HepG2 (cell line): ENCODE data around the gene RELL1. TPM values are rescaled to one million over a fixed set of nuclear protein-coding genes. Genes with fewer than 3 reads are reported as not detected.

Source experiments
- ATAC-seq: fragments of 200-7000 bp; cut with Tn5 transposase; 3 replicates; pipeline ENCODE4 v1.9.1; 2020; ENCODE audit warnings: mild to moderate bottlenecking, moderate library complexity
- BruUV-seq: library from RNA; stranded (reverse); fragments of 400-500 nt; replicated peaks from 2 replicates; lab custom pipeline; 2021; lab: Mats Ljungman, UMichigan
- CTCF ChIA-PET: fragments of 300-600 bp; formaldehyde crosslinking; extraction: SDS; loops from one replicate; lab custom pipeline; 2021; ENCODE audit warnings: low total read pairs, inconsistent platforms, low intra/inter-chr PET ratio; lab: Yijun Ruan, JAX
- POLR2A ChIA-PET: fragments of 350-600 bp; sonication (Branson Sonifier 250); formaldehyde crosslinking; loops from one replicate; lab custom pipeline; 2020; ENCODE audit warnings: antibody characterized with exemption, inconsistent platforms; lab: Yijun Ruan, JAX
- DNase-seq: peaks from one replicate; pipeline ENCODE4 v3.0.0-alpha.2; 2015; ENCODE audit warnings: low spot score
- FAIRE-seq: peaks from 3 replicates; lab custom pipeline; 2011; peaks lifted over from hg19 to GRCh38; lab: Jason Lieb, UNC
- H2AFZ ChIP-seq: one replicate; pipeline ENCODE4 v1.6.1; 2011; ENCODE audit warnings: low read length, inconsistent platforms
- H3K27ac ChIP-seq: fragments of 300-600 bp; 3 replicates; pipeline ENCODE4 v1.8.0; 2011; ENCODE audit warnings: mixed run types, mild to moderate bottlenecking, mixed read lengths, low read length, inconsistent platforms; ENCODE audit not compliant: insufficient read depth; ENCODE audit errors: extremely low read length
- H3K27me3 ChIP-seq, 2 experiments: fragments of 200-600 bp in 1 of 2; 2 replicates in 1 of 2; 3 replicates in 1 of 2; pipeline versions ENCODE4 v1.6.0 to v1.8.0; 2011; ENCODE audit warnings: low read length in 2 of 2, mild to moderate bottlenecking in 2 of 2, moderate library complexity in 2 of 2, inconsistent platforms in 1 of 2; ENCODE audit not compliant: insufficient read depth in 2 of 2, control insufficient read depth in 1 of 2
- H3K36me3 ChIP-seq, 2 experiments: fragments of 200-600 bp in 1 of 2; replicated peaks in 1 of 2; 2 replicates in 1 of 2; 3 replicates in 1 of 2; pipeline versions ENCODE4 v1.5.1 to v1.8.0; 2011; ENCODE audit warnings: low read length in 2 of 2, inconsistent platforms in 1 of 2; ENCODE audit not compliant: insufficient read depth in 2 of 2, control insufficient read depth in 1 of 2
- H3K4me1 ChIP-seq: 2 replicates; pipeline ENCODE4 v1.5.1; 2012; ENCODE audit warnings: low read length, inconsistent platforms; ENCODE audit not compliant: insufficient read depth
- H3K4me2 ChIP-seq: 2 replicates; pipeline ENCODE4 v1.6.0; 2011; ENCODE audit warnings: low read depth, low read length, inconsistent platforms
- H3K4me3 ChIP-seq, 3 experiments: fragments of 200-600 bp in 1 of 3; sonication (generic), shearing (Covaris generic) in 1 of 3; replicated peaks in 1 of 3; 2 replicates each; pipeline ENCODE4 v1.5.1; 2011 to 2016; ENCODE audit warnings: low read length in 3 of 3, inconsistent platforms in 2 of 3, low read depth in 2 of 3, mild to moderate bottlenecking in 2 of 3, control low read depth in 1 of 3, mixed read lengths in 1 of 3; ENCODE audit not compliant: insufficient read depth in 1 of 3
- H3K79me2 ChIP-seq: one replicate; pipeline ENCODE4 v1.6.1; 2011; ENCODE audit warnings: low read length, inconsistent platforms; ENCODE audit not compliant: insufficient read depth
- H3K9ac ChIP-seq: 2 replicates; pipeline ENCODE4 v1.6.0; 2011; ENCODE audit warnings: mild to moderate bottlenecking, low read depth, low read length, inconsistent platforms; ENCODE audit not compliant: insufficient read depth
- H3K9me3 ChIP-seq: 2 replicates; pipeline ENCODE4 v1.5.1; 2012; ENCODE audit warnings: mild to moderate bottlenecking, low read length
- H4K20me1 ChIP-seq: 2 replicates; pipeline ENCODE4 v1.6.0; 2011; ENCODE audit warnings: inconsistent platforms, mild to moderate bottlenecking, low read length, moderate library complexity; ENCODE audit not compliant: insufficient read depth
- FOXA3 ChIP-seq: IDR thresholded peaks from 2 replicates; pipeline ENCODE4 v1.6.1; 2016; ENCODE audit warnings: missing genetic modification reagents, missing compliant biosample characterization
- MAFF ChIP-seq: IDR thresholded peaks from 2 replicates; pipeline ENCODE4 v1.6.1; 2011; ENCODE audit warnings: low read depth, low read length, improper control_type of control experiment
- NONO ChIP-seq, 2 experiments: fragments of 450-650 bp in 1 of 2; sonication (generic) in 1 of 2; formaldehyde crosslinking in 1 of 2; IDR thresholded peaks in 1 of 2; conservative IDR thresholded peaks in 1 of 2; 2 replicates each; pipeline versions ENCODE4 v1.6.1 to v1.8.0; 2017 to 2022; ENCODE audit warnings: mild to moderate bottlenecking in 1 of 2, missing genetic modification reagents in 1 of 2, moderate library complexity in 1 of 2
- ZBTB8A ChIP-seq: sonication (generic); formaldehyde crosslinking; IDR thresholded peaks from 2 replicates; pipeline ENCODE4 v1.4.0; 2020; ENCODE audit warnings: mild to moderate bottlenecking, low read depth, missing genetic modification reagents, borderline replicate concordance
- ZNF788 ChIP-seq: sonication (generic); formaldehyde crosslinking; IDR thresholded peaks from 2 replicates; pipeline ENCODE4 v1.5.0; 2020; ENCODE audit warnings: mild to moderate bottlenecking, missing genetic modification reagents, borderline replicate concordance
- WGBS: methylation state at CpG from one replicate; pipeline ENCODE4 v1.1.6; 2017; ENCODE audit warnings: low lambda C conversion rate; 5-methylcytosine and 5-hydroxymethylcytosine counted together
- in situ Hi-C: cut with HindIII; loops from 2 replicates; pipeline ENCODE4 v1.10.0; 2017; ENCODE audit warnings: low pct_unique_long_range_greater_than_20kb; ENCODE audit not compliant: extremely low pct_ligation_motif_present
- intact Hi-C: fragments of 100-400 bp; cut with micrococcal nuclease; formaldehyde crosslinking; loops from one replicate; pipeline ENCODE4 v1.10.0; 2022; ENCODE audit not compliant: unreplicated experiment
- polyA plus RNA-seq, 8 experiments: library from polyadenylated mRNA; depleted of rRNA in 3 of 8; stranded (reverse) in 7 of 8; unstranded in 1 of 8; fragments of >200 nt; fragmentation: Illumina TruSeq in 4 of 8; extraction: Trizol in 4 of 8; gene quantifications; 2 replicates each; pipeline versions ENCODE4 v1.2.1 to v1.2.3, GENCODE V29; 2011 to 2016; ENCODE audit warnings: low read depth in 4 of 8, missing spikeins in 1 of 8, mixed read lengths in 1 of 8; ENCODE audit not compliant: insufficient read depth in 1 of 8
- total RNA-seq, 5 experiments: library from RNA; depleted of rRNA; stranded (reverse); fragments of >200 nt; fragmentation: Illumina TruSeq; extraction: Trizol; gene quantifications; 2 replicates each; pipeline ENCODE4 v1.2.3, GENCODE V29; 2016; ENCODE audit warnings: low read depth in 1 of 5
- TF ChIP-seq, protein P1 (sequence below): sonication (generic); formaldehyde crosslinking; IDR thresholded peaks from 2 replicates; pipeline ENCODE4 v1.8.0; 2022; ENCODE audit warnings: mild to moderate bottlenecking, missing genetic modification reagents; ENCODE audit not compliant: insufficient replicate concordance
- TF ChIP-seq, protein P2 (sequence below): sonication (generic); formaldehyde crosslinking; IDR thresholded peaks from 2 replicates; pipeline ENCODE4 v1.4.0; 2020; ENCODE audit warnings: mild to moderate bottlenecking, missing genetic modification reagents
- TF ChIP-seq, protein P3 (sequence below): sonication (generic); formaldehyde crosslinking; IDR thresholded peaks from 2 replicates; pipeline ENCODE4 v1.4.0; 2020; ENCODE audit warnings: mild to moderate bottlenecking, missing genetic modification reagents, borderline replicate concordance
- TF ChIP-seq, protein P4 (sequence below): sonication (generic); formaldehyde crosslinking; IDR thresholded peaks from 2 replicates; pipeline ENCODE4 v1.5.0; 2020; ENCODE audit warnings: missing genetic modification reagents, mild to moderate bottlenecking, borderline replicate concordance

RELL1 gene
- total and polyA plus RNA-seq, 2 of the 13 experiments (the other 11 are each of a cell fraction or from before 2014, with no cell fraction given), result 8.4 to 58.4 TPM

DNA sequence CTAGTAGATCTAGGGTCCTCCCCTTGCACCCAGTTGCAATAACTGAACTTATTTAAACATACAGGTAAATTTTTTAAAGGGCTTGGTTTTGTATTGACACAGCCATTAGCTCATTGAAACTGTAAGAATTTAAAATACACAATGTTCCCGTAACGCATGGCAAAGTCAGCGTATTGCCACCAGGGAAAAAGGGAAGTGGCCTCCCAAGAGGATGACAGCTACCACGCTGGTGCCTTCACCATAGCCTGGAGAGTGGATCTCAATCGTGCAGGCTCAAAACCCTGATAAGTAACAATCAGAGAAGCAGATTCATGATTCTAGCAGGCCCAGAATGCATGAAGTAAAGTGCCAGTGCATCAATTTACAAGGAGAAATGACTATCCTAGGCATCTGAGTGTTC, 49.4 kb upstream of the RELL1 start:
- peaks cover 68% of the 10 kb centered on the region for H3K4me1 ChIP-seq
- ATAC-seq, result no peak
- 91% methylated on average over 5 of the region's 5 CpGs for WGBS
- no peak for DNase-seq
- FAIRE-seq, result no peak
- no peak overlapping the region for H3K9ac ChIP-seq
- H3K4me3 ChIP-seq, result no peak overlapping the region
- no peaks in the 10 kb centered on the region for H3K9me3 ChIP-seq
- H2AFZ ChIP-seq, result no peak overlapping the region
- no peak for TF ChIP-seq FOXA3 (CRISPR knock-in tag)
- TF ChIP-seq, protein P1, sequence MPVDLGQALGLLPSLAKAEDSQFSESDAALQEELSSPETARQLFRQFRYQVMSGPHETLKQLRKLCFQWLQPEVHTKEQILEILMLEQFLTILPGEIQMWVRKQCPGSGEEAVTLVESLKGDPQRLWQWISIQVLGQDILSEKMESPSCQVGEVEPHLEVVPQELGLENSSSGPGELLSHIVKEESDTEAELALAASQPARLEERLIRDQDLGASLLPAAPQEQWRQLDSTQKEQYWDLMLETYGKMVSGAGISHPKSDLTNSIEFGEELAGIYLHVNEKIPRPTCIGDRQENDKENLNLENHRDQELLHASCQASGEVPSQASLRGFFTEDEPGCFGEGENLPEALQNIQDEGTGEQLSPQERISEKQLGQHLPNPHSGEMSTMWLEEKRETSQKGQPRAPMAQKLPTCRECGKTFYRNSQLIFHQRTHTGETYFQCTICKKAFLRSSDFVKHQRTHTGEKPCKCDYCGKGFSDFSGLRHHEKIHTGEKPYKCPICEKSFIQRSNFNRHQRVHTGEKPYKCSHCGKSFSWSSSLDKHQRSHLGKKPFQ (CRISPR knock-in tag), result no peak
- BruUV-seq, result no TSS peak
- no peaks in the 10 kb centered on the region; a peak in 1 of 5 replicates for H3K27me3 ChIP-seq
- ChIA-PET CTCF (no interaction called here), POLR2A (no interaction called here)
- H3K27ac ChIP-seq, result no peak overlapping the region
- H3K79me2 ChIP-seq, result no peaks in the 10 kb centered on the region
- in situ Hi-C loops (no loop called here), intact Hi-C loops (no loop called here)
- H4K20me1 ChIP-seq, result no peaks in the 10 kb centered on the region
- no peaks in the 10 kb centered on the region for H3K36me3 ChIP-seq
- no peak overlapping the region for H3K4me2 ChIP-seq

DNA sequence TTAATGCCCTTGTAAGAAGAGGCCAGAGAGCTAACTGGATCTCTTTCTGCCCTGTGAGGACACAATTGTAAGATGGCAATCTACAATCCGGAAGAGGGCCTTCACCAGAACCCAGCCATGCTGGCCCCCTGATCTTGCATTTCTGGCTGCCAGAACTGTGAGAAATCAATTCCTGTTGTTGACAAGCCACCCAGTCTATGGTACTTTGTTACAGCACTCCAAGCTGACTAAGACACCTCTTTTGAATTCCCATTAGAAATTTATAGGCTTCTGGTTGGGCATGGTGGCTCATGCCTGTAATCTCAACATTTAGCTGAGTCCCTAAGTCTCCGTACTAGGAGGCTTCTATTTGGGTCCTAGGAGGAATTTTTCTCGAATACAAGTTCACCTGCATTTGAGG, 48.8 kb upstream of the RELL1 start:
- Histone ChIP-seq H3K9ac (no peak overlapping the region), H3K27ac (peak overlapping the region; percentile 3), H3K4me1 (peaks cover 72% of the 10 kb centered on the region), H3K4me2 (no peak overlapping the region), H3K4me3 (no peak overlapping the region), H3K9me3 (no peaks in the 10 kb centered on the region), H3K79me2 (no peaks in the 10 kb centered on the region), H2AFZ (no peak overlapping the region), H4K20me1 (no peaks in the 10 kb centered on the region), H3K36me3 (no peaks in the 10 kb centered on the region), H3K27me3 (no peaks in the 10 kb centered on the region; a peak in 1 of 5 replicates)
- FAIRE-seq, result no peak
- 80% methylated on average over 3 of the region's 3 CpGs for WGBS
- no TSS peak for BruUV-seq
- ATAC-seq, result peak; percentile 47; the same call in 2 of the 3 replicates
- CTCF ChIA-PET, result no interaction called here
- DNase-seq, result no peak
- POLR2A ChIA-PET, result no interaction called here
- intact Hi-C loops, result no loop called here
- in situ Hi-C loops, result no loop called here
- no peak for TF ChIP-seq NONO (IDR thresholded peaks at IDR 0.05)
- no peak for TF ChIP-seq NONO (CRISPR knock-in tag; conservative IDR thresholded peaks at IDR 0.05)
- TF ChIP-seq, protein P2, sequence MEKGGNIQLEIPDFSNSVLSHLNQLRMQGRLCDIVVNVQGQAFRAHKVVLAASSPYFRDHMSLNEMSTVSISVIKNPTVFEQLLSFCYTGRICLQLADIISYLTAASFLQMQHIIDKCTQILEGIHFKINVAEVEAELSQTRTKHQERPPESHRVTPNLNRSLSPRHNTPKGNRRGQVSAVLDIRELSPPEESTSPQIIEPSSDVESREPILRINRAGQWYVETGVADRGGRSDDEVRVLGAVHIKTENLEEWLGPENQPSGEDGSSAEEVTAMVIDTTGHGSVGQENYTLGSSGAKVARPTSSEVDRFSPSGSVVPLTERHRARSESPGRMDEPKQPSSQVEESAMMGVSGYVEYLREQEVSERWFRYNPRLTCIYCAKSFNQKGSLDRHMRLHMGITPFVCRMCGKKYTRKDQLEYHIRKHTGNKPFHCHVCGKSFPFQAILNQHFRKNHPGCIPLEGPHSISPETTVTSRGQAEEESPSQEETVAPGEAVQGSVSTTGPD (CRISPR knock-in tag), result 0 out of 2 replicates have a peak, but pooled peaks have one; percentile 45
- TF ChIP-seq, protein P3, sequence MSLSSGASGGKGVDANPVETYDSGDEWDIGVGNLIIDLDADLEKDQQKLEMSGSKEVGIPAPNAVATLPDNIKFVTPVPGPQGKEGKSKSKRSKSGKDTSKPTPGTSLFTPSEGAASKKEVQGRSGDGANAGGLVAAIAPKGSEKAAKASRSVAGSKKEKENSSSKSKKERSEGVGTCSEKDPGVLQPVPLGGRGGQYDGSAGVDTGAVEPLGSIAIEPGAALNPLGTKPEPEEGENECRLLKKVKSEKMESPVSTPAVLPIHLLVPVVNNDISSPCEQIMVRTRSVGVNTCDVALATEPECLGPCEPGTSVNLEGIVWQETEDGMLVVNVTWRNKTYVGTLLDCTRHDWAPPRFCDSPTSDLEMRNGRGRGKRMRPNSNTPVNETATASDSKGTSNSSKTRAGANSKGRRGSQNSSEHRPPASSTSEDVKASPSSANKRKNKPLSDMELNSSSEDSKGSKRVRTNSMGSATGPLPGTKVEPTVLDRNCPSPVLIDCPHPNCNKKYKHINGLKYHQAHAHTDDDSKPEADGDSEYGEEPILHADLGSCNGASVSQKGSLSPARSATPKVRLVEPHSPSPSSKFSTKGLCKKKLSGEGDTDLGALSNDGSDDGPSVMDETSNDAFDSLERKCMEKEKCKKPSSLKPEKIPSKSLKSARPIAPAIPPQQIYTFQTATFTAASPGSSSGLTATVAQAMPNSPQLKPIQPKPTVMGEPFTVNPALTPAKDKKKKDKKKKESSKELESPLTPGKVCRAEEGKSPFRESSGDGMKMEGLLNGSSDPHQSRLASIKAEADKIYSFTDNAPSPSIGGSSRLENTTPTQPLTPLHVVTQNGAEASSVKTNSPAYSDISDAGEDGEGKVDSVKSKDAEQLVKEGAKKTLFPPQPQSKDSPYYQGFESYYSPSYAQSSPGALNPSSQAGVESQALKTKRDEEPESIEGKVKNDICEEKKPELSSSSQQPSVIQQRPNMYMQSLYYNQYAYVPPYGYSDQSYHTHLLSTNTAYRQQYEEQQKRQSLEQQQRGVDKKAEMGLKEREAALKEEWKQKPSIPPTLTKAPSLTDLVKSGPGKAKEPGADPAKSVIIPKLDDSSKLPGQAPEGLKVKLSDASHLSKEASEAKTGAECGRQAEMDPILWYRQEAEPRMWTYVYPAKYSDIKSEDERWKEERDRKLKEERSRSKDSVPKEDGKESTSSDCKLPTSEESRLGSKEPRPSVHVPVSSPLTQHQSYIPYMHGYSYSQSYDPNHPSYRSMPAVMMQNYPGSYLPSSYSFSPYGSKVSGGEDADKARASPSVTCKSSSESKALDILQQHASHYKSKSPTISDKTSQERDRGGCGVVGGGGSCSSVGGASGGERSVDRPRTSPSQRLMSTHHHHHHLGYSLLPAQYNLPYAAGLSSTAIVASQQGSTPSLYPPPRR (CRISPR knock-in tag), result no peak
- no peak for TF ChIP-seq ZNF788 (CRISPR knock-in tag)
- TF ChIP-seq, protein P4, sequence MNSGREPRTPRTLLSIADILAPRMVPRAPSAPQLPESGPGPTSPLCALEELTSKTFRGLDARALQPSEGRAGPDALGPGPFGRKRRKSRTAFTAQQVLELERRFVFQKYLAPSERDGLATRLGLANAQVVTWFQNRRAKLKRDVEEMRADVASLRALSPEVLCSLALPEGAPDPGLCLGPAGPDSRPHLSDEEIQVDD (CRISPR knock-in tag), result no peak
- no peak for TF ChIP-seq MAFF
- no peak for TF ChIP-seq ZBTB8A (CRISPR knock-in tag)
